Frontal cortex (tissue), 4 donors: Measurements from ENCODE around the gene ZFR2. TPM values are rescaled to one million over a fixed set of nuclear protein-coding genes. Genes with fewer than 3 reads are reported as not detected.
"Not testable (repeated sequence)": the region's sequence is repeated elsewhere in the genome, so short reads cannot be mapped to it uniquely, and the experiment has no call there.

Experiments used
- DNase-seq, 2 donors: peaks; one replicate each; pipeline ENCODE4 v3.0.0; 2012; ENCODE audit warnings: low spot score in 2 of 2
- FAIRE-seq: peaks from 2 replicates; lab custom pipeline; 2012; peaks lifted over from hg19 to GRCh38; lab: Jason Lieb, UNC
- total RNA-seq: library from RNA; depleted of rRNA; stranded (reverse); fragments of >200 nt; gene quantifications from one replicate; pipeline ENCODE4 v1.2.3, GENCODE V29; 2014
- donor health status: control.
- donor health status: control.
- donor health status: control.

ZFR2 gene
- total RNA-seq, 1 donor from 2014 or later = 4.1 TPM

DNA sequence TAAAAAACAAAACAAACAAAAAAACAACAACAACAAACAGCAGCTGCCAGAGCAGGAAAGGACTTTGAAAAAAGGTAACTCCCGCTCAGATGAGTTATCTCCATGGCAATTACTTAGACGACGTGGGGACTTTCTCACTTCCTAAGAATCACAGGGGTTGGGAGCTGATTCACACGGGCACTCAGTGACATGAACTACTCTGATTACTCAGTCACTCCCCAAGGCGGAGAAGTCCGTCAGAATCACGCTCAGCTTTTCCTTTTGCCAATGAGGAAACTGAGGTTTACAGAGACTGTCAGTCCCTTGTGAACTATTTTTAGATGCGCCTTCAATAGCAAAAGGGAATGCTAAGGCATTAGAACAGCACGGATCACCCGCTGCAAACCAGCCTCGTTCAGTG lies 50.4 kb downstream of the ZFR2 start:
- FAIRE-seq (no peak), DNase-seq (peak in 1 of 2 donors; percentile 64)

GRCh38 chr19:3817761-3818160 lies 51.1 kb downstream of the ZFR2 start:
- FAIRE-seq = no peak
- DNase-seq = no peak

GRCh38 chr19:3816566-3817218 lies 52.1 kb downstream of the ZFR2 start:
- no peak for FAIRE-seq
- DNase-seq = no peak

DNA sequence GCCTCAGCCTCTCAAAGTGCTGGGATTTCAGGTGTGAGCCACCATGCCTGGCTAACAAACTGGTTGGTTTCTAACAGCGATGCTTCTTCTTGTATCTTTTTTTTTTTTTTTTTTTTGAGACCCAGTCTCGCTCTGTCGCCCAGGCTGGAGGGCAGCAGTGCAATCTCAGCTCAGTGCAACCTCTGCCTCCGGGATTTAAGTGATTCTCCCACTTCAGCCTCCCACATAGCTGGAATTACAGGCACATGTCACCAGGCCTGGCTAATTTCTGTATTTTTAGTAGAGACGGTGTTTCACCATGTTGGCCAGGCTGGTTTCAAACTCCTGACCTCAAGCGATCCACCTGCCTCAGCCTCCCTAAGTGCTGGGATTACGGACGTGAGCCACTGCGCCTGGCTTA lies 52.7 kb downstream of the ZFR2 start:
- not testable (repeated sequence) for DNase-seq, FAIRE-seq

DNA sequence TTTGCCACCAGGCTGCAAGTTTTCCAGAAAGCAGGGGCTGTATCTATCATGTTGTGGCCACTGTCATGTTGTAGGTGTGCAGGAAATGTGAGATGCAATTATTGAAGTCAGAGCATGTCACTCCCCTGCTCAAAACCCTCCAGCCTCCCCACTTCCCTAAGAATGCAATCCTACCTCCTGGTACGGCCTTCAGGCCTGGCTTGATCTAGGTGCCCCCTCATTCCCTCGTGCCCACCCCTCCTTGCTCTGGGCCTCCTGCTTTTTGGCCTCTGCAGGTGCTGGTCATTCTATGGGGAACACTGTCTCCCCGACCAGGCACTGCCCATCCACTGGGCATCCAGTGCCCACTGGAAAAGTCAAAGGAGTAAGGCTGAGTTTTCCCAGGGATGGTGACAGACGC lies 54.2 kb downstream of the ZFR2 start:
- no peak for DNase-seq
- no peak for FAIRE-seq

GRCh38 chr19:3813473-3814392 lies 55.1 kb downstream of the ZFR2 start:
- FAIRE-seq (no peak), DNase-seq (no peak)

GRCh38 chr19:3810708-3811355 lies 58.0 kb downstream of the ZFR2 start:
- FAIRE-seq (no peak), DNase-seq (no peak)

- DNase-seq = no peak
- no peak for FAIRE-seq
These were observed 58.7 kb downstream of the ZFR2 start for GRCh38 chr19:3809881-3810707.

- FAIRE-seq (no peak), DNase-seq (no peak)
These were observed 60.3 kb downstream of the ZFR2 start for GRCh38 chr19:3808420-3809143.

- FAIRE-seq (no peak), DNase-seq (no peak)
These were observed 61.1 kb downstream of the ZFR2 start for GRCh38 chr19:3807574-3808354.

DNA sequence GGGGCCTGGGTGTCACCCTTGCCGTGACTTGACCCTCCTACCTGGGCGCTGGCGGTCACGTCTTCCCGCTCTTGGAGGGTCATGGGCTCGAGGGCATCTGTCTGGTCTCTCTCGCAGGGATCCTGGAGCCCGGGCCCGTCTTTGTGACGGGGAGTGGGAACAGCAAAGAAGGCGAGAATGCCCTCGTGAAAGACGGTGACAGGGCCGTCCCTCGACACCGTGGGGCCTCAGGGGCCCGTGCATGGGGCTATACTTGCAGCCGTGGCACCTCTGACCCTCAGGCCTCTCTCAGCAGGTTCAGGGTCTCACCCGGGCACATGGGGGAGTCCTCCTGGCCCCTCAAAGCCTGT lies 61.7 kb downstream of the ZFR2 start:
- DNase-seq = no peak
- FAIRE-seq = no peak

GRCh38 chr19:3805859-3806258 lies 63.0 kb downstream of the ZFR2 start:
- FAIRE-seq (no peak), DNase-seq (no peak)

DNA sequence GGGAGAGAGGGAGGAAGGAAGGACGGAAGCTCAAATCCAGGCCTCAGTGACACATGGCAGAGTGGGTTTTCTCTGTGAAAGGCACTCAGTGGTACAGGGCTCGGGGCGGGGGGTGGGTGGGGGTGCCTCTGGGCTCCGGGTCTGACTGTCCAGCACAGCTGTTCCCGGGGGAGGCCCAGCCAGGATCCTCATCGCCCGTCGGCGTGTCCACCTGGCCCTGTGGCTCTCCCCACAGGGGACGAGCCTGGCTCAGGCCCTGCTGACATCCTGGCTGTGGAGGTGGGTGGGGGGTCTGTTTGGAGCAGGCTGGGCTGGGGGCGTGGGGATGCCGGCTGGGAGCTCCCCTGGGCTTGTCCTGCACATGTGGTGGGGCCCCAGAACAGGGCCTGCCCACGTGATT lies 64.4 kb downstream of the ZFR2 start:
- DNase-seq = no peak
- no peak for FAIRE-seq

DNA sequence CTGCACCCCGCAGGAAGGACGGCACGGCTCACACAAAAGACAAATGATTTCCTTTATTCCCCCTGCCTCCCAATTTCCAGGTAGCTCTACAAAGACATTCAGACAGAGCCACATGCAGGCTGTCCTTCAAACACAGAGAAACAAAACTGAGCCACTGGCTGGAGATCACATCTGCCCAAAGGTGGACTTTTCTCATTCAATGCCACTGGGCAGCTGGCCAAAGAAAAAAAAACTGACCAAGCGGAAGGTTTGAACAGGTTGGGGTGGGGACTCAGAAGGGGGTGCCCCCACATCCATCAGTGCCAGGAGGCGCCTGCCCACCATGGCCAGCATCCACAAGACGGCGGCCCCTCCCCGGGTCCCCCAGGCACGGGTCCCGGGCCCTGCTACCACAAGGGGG lies 64.9 kb downstream of the ZFR2 start:
- DNase-seq = no peak
- FAIRE-seq = no peak

DNA sequence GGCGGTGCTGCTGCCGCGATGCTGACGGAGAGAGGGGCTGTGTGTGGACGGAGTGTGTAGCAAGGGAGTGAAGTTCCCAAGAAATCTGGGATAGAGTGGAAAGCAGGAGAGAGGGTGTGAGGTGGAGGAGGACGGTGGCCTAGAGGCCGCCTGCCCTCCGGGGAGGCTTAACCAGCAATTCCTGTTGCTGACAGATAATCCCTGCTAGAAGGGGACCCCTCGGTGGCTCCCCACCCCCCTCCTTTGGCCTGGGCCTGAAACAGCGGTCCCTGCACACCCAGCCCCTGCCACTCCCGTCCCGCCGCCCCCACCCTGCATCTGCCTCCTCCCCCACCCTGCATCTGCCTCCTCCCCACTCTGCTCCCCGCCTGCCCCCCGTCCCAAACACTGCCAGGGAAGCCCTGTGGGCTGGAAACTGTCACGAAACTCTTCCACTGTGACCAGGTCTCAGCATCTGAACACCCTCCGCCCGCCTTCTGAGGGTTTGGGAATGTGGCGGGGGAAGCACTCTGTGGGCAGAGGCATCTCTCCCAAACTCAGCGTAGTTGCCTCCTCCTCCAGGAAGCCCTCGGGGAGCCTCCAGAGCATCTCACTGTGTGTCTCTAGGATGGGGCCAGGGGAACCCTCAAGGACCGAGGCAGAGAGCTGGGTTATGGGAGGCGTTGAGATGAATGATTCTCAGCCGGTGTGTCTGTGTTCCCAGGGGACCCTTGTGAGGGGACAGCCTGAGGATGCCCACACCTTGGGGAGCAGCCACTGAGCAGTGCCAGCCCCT lies 65.5 kb downstream of the ZFR2 start:
- FAIRE-seq (no peak), DNase-seq (no peak)

GRCh38 chr19:3801412-3802096 lies 67.3 kb downstream of the ZFR2 start:
- peak in 1 of 2 donors; percentile 55 for DNase-seq
- no peak for FAIRE-seq

GRCh38 chr19:3800996-3801395 lies 67.8 kb downstream of the ZFR2 start:
- FAIRE-seq = no peak
- no peak for DNase-seq
